ENCODE results near the gene RORC. TPM values are rescaled to one million over a fixed set of nuclear protein-coding genes. Genes with fewer than 3 reads are reported as not detected.
A peak's percentile ranks its signal among the peaks of the same experiment; 100 is the strongest.

Gene RORC
- total RNA-seq, 1 donor from 2014 or later = not detected

DNA sequence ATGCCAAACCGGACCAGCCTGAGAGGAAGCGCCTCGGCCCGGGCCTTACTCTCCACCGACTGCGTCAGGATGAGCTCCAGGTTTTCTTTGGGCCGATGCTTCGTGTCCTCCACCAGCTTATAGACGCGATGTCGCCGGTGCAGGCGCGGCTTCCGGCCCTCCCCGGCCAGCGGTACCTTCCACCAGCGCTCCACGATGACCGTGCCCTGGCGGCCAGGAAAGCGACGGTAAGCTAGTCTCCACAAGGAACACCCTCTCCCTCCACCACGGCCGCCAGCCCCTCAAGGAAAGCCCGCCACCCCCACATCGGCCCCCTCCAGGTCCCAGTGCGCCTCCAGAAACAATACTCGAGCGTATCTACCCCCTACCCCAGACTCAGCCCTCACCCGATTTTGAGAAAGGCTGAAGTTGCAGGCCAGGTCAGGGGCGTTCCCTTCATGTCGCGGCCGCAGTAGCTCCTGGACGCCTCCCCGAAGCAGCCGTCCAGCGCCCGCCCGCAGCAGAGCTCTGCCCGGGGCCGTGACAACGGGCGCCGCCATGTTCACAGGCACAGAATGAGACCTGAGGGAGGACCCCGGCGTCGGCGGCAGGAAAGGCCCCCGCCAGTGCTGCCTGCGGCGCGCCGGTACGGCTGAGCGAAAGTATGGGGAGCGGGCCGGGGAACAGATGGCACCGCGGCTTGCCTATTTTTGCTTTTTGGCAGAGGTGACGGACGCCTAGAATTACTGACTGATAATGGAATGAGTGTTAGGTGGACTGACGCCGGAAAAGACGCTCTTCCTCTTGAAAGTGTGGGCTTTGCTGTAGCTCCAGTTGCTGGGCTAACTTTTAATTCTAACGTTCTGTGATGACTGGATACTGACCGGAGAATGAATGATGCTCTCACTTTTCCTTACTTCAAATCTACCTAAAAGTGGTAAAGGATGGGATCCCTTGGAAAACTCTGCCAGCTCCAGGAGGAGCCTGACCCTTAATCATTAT lies 68.4 kb downstream of the RORC start, which contains the start of gene MRPL9:
Gene MRPL9 (minus strand): TSS at position 556 of the 981 bp plus-strand sequence. CDS start 17 bp downstream, at position 539.
- peak within 1 kb of the TSS; percentile 82 for H3K4me3 Mint-ChIP-seq
- TF ChIP-seq, protein P1, sequence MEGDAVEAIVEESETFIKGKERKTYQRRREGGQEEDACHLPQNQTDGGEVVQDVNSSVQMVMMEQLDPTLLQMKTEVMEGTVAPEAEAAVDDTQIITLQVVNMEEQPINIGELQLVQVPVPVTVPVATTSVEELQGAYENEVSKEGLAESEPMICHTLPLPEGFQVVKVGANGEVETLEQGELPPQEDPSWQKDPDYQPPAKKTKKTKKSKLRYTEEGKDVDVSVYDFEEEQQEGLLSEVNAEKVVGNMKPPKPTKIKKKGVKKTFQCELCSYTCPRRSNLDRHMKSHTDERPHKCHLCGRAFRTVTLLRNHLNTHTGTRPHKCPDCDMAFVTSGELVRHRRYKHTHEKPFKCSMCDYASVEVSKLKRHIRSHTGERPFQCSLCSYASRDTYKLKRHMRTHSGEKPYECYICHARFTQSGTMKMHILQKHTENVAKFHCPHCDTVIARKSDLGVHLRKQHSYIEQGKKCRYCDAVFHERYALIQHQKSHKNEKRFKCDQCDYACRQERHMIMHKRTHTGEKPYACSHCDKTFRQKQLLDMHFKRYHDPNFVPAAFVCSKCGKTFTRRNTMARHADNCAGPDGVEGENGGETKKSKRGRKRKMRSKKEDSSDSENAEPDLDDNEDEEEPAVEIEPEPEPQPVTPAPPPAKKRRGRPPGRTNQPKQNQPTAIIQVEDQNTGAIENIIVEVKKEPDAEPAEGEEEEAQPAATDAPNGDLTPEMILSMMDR (IDR thresholded peaks at IDR 0.05; ENCODE audit: unreplicated experiment) = no peak
- H3K4me1 Mint-ChIP-seq = peaks cover 17% of the 10 kb centered on the region
- peaks cover 21% of the 10 kb centered on the region for H3K36me3 Mint-ChIP-seq
- peak; percentile 64 to 85 for DNase-seq (ENCODE audit: low spot score in 2 of 2, unreplicated experiment in 2 of 2)
- no peaks in the 10 kb centered on the region for H3K9me3 Mint-ChIP-seq
- H3K27me3 Mint-ChIP-seq (ENCODE audit: low read depth) = no peaks in the 10 kb centered on the region
- H3K27ac Mint-ChIP-seq = peak within 1 kb of the TSS; percentile 91

DNA sequence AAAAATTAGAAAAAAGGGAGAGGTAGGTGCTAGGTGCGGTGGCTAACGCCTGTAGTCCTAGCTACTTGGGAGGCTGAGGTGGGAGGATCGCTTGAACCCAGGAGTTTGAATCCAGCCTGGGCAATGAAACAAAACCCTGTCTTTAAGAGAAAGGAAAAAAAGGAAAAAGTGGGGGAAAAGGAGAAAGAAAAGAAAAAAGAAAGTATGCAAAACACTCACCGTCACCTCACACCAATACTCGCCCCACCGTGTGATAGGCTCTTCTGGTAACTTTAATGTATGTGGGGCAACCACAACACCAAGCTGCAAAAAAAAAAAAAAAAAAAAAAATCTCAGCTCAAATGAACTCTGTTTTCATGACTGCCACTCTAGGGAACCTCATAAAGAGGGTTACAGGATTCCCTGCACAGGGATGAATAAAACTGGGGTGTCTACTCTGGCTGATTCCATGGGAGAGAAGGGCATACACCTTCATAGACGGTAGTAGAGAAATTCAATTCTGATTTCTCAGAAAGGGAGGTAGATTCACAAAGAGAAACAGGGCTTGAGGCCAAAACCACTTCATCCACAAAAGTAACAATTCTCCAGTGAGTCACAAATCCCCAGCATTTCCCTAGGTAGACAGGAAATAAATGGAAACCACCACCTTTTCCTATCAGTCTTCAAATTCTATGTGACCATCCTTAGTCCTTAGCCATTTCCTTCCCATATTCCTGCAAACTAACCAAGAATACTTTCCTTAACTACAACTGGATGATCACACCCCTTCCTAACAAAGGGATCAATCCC lies 70.8 kb downstream of the RORC start:
- peaks cover 24% of the 10 kb centered on the region for H3K36me3 Mint-ChIP-seq
- TF ChIP-seq, protein P1 (IDR thresholded peaks at IDR 0.05; ENCODE audit: unreplicated experiment) = no peak
- no peaks in the 10 kb centered on the region for H3K27me3 Mint-ChIP-seq (ENCODE audit: low read depth)
- H3K9me3 Mint-ChIP-seq = no peaks in the 10 kb centered on the region
- DNase-seq (ENCODE audit: low spot score in 2 of 2, unreplicated experiment in 2 of 2) = no peak
- H3K4me1 Mint-ChIP-seq = peaks cover 12% of the 10 kb centered on the region
- peak overlapping the region; percentile 32 for H3K4me3 Mint-ChIP-seq
- H3K27ac Mint-ChIP-seq = no peak overlapping the region

DNA sequence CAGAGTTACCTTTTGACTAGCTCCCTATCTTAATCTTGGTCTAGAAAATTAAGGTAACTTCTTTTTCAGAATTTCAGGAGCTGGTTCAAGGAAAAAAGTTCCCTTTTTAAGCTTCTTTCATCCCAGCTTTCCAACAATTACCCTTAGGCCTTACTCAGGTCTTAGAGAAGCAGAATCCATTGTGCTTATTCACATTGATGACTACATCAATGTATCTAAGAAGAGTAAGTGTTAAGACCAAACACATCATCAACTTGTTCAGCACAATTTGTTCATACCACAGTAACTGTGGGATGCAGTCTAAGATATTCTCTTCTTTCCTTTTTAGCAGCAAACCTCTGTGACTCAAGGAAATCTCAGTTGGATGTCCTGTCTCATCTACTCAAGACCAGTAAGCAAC lies 72.4 kb downstream of the RORC start:
- Mint-ChIP-seq H3K27ac (no peak overlapping the region), H3K9me3 (no peaks in the 10 kb centered on the region), H3K27me3 (ENCODE audit: low read depth) (no peaks in the 10 kb centered on the region), H3K4me3 (no peak overlapping the region), H3K4me1 (peaks cover 10% of the 10 kb centered on the region), H3K36me3 (peaks cover 24% of the 10 kb centered on the region)
- TF ChIP-seq, protein P1 (IDR thresholded peaks at IDR 0.05; ENCODE audit: unreplicated experiment) = no peak
- no peak for DNase-seq (ENCODE audit: low spot score in 2 of 2, unreplicated experiment in 2 of 2)

DNA sequence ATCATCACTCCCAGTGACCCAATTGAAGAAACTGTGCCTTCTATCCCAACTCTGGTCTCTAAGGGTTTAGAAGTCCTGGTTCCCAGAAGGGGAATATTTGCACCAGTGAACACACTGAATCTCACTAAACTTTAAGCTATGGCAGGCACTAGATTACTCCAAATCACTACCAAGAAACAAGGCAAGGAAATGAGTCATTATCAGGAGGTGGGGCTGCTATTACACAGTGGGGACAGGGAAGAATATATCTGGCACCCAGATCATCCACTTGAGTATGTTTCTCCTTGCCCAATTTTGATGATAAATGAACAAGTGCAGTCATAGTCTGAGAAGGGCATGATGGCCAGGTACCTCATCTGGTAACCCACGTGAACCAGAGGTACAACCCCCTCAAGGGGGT lies 75.3 kb downstream of the RORC start:
- H3K27me3 Mint-ChIP-seq (ENCODE audit: low read depth) = peaks cover 6% of the 10 kb centered on the region
- no peak overlapping the region for H3K27ac Mint-ChIP-seq
- TF ChIP-seq, protein P1 (IDR thresholded peaks at IDR 0.05; ENCODE audit: unreplicated experiment) = no peak
- H3K4me3 Mint-ChIP-seq = no peak overlapping the region
- no peaks in the 10 kb centered on the region for H3K9me3 Mint-ChIP-seq
- DNase-seq (ENCODE audit: low spot score in 2 of 2, unreplicated experiment in 2 of 2) = no peak
- H3K36me3 Mint-ChIP-seq = peaks cover 18% of the 10 kb centered on the region
- no peaks in the 10 kb centered on the region for H3K4me1 Mint-ChIP-seq

Other genes starting within 250 kb of the RORC start
- gene SNX27, start 219.8 kb downstream of the RORC start, total RNA-seq = 41.5 to 44.0 TPM (median 43.4 TPM) in 3 replicates
- gene CELF3, start 115.0 kb downstream of the RORC start, total RNA-seq = 0.88 to 1.2 TPM (median 1.1 TPM) in 3 replicates
- not detected in 3 replicates for gene RIIAD1, start 110.3 kb downstream of the RORC start, total RNA-seq
- gene MRPL9, start 68.3 kb downstream of the RORC start, total RNA-seq = 70.6 to 73.1 TPM (median 72.0 TPM) in 3 replicates
- gene TDRKH, start 41.3 kb downstream of the RORC start, total RNA-seq = 8.2 to 9.9 TPM (median 8.4 TPM) in 3 replicates
- gene LINGO4, start 26.4 kb downstream of the RORC start, total RNA-seq = not detected in 3 replicates
- 0.38 to 0.65 TPM (median 0.53 TPM) in 3 replicates for gene C2CD4D, start 8.0 kb upstream of the RORC start, total RNA-seq
- not detected in 3 replicates for gene THEM5, start 21.9 kb upstream of the RORC start, total RNA-seq
- 23.3 to 24.3 TPM (median 24.1 TPM) in 3 replicates for gene THEM4, start 77.7 kb upstream of the RORC start, total RNA-seq
- 219 to 234 TPM (median 222 TPM) in 3 replicates for gene S100A10, start 162.1 kb upstream of the RORC start, total RNA-seq
- gene S100A11, start 205.2 kb upstream of the RORC start, total RNA-seq = 351 to 373 TPM (median 358 TPM) in 3 replicates